Adrenal gland (tissue), 5 donors: Measurements from ENCODE around the gene TSC22D4.

Experiments used
- POLR2A ChIP-seq, 2 donors: fragments of 450-650 bp; IDR thresholded peaks; one replicate each; pipeline ENCODE4 v1.6.1; 2017; ENCODE audit warnings: antibody characterized with exemption in 2 of 2, mild to moderate bottlenecking in 2 of 2, moderate library complexity in 1 of 2
- TF ChIP-seq, protein P1 (sequence below), 6 experiments: fragments of 450-650 bp in 4 of 6; fragments of 200-600 bp in 2 of 6; sonication (generic) in 1 of 6; IDR thresholded peaks; 1 replicate in 5 of 6; 2 replicates in 1 of 6; pipeline versions ENCODE4 v1.5.1 to v1.8.0; 2016 to 2021; ENCODE audit warnings: antibody characterized with exemption in 6 of 6, mild to moderate bottlenecking in 2 of 6, moderate library complexity in 1 of 6
- donor health status: DM: no; HTN: no; CAD: no.

DNA sequence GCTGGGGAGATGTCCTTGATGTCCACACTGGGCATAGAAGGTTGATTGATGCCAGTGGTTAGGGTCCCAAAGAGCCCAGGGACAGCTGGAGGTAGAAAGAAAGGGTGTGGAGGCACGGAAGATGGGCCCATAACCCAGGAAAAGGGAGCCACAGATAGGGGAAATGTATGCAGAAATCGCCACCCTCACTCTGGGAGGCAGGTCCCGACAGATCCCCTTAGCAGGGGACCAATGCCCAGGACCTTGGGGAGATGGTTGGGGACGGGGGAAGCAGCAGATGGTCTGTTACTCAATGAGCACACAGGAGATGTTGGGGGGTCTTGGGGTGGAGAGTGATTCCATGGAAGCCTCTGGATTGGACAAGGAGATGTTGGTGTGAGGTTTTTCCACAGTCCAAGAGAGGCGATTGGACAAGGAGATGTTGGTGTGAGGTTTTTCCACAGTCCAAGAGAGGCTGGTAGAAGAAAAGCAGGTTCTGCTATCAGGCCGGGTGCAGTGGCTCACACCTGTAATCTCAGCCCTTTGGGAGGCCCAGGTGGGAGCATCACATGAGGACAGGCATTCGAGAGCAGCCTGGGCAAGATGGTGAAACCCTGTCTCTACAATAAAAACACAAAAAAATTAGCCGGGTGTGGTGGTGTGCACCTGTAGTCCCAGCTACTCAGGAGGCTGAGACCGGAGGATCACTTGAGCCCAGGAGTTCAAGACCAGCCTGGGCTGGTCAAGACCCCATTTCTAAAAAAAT, 35.7 kb downstream of the TSC22D4 start:
- TF ChIP-seq POLR2A (IDR thresholded peaks at IDR 0.05), result no peak
- TF ChIP-seq, protein P1, sequence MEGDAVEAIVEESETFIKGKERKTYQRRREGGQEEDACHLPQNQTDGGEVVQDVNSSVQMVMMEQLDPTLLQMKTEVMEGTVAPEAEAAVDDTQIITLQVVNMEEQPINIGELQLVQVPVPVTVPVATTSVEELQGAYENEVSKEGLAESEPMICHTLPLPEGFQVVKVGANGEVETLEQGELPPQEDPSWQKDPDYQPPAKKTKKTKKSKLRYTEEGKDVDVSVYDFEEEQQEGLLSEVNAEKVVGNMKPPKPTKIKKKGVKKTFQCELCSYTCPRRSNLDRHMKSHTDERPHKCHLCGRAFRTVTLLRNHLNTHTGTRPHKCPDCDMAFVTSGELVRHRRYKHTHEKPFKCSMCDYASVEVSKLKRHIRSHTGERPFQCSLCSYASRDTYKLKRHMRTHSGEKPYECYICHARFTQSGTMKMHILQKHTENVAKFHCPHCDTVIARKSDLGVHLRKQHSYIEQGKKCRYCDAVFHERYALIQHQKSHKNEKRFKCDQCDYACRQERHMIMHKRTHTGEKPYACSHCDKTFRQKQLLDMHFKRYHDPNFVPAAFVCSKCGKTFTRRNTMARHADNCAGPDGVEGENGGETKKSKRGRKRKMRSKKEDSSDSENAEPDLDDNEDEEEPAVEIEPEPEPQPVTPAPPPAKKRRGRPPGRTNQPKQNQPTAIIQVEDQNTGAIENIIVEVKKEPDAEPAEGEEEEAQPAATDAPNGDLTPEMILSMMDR (IDR thresholded peaks at IDR 0.05), result no peak
